K562 (cell line): ENCODE measurements around the gene CHAC1. TPM values are rescaled to one million over a fixed set of nuclear protein-coding genes. Genes with fewer than 3 reads are reported as not detected.
A peak's percentile ranks its signal among the peaks of the same experiment; 100 is the strongest.

Source experiments
- BHLHE40 ChIP-seq: IDR thresholded peaks from 2 replicates; pipeline ENCODE4 v1.6.1; 2011; ENCODE audit warnings: low read length, improper control_type of control experiment
- CBX1 ChIP-seq: sonication (generic); IDR thresholded peaks from 2 replicates; pipeline ENCODE4 v1.6.1; 2016; ENCODE audit warnings: antibody characterized with exemption, low read depth, mild to moderate bottlenecking
- CCAR2 ChIP-seq: fragments of 200-400 bp; formaldehyde crosslinking; IDR thresholded peaks from 2 replicates; pipeline ENCODE4 v1.6.1; 2017; ENCODE audit warnings: mild to moderate bottlenecking, low read depth, low read length
- CHD2 ChIP-seq: IDR thresholded peaks from 2 replicates; pipeline ENCODE4 v1.6.1; 2011; ENCODE audit warnings: low read depth, low read length
- E2F3 ChIP-seq: fragments of 250-450 bp; sonication (Bioruptor Pico); IDR thresholded peaks from 2 replicates; pipeline ENCODE4 v1.4.0; 2020; ENCODE audit warnings: mild to moderate bottlenecking
- FIP1L1 ChIP-seq: fragments of 200-400 bp; formaldehyde crosslinking; IDR thresholded peaks from 2 replicates; pipeline ENCODE4 v1.6.1; 2018; ENCODE audit warnings: mild to moderate bottlenecking, low read depth, low read length; ENCODE audit not compliant: poor library complexity, severe bottlenecking
- HBP1 ChIP-seq: fragments of 450-650 bp; formaldehyde crosslinking; IDR thresholded peaks from 2 replicates; pipeline ENCODE4 v1.4.0; 2022; ENCODE audit warnings: missing genetic modification characterization
- HMG20A ChIP-seq: fragments of 450-650 bp; formaldehyde crosslinking; conservative IDR thresholded peaks from 2 replicates; pipeline ENCODE4 v1.4.0; 2020; ENCODE audit warnings: mild to moderate bottlenecking, mixed read lengths
- MCM2 ChIP-seq: fragments of 450-650 bp; IDR thresholded peaks from 2 replicates; pipeline ENCODE4 v1.6.1; 2017; ENCODE audit warnings: low read depth, mild to moderate bottlenecking
- MNT ChIP-seq, 2 experiments: fragments of 450-650 bp; conservative IDR thresholded peaks; 2 replicates each; pipeline ENCODE4 v1.6.1; 2017; ENCODE audit warnings: mild to moderate bottlenecking in 2 of 2, moderate library complexity in 2 of 2
- NR2C1 ChIP-seq, 2 experiments: fragments of 450-650 bp; IDR thresholded peaks; 2 replicates each; pipeline ENCODE4 v1.6.1; 2017; ENCODE audit warnings: mild to moderate bottlenecking in 2 of 2, antibody characterized with exemption in 1 of 2, inconsistent platforms in 1 of 2, missing compliant biosample characterization in 1 of 2, missing genetic modification characterization in 1 of 2
- RBM14 ChIP-seq: fragments of 200-400 bp; formaldehyde crosslinking; IDR thresholded peaks from 2 replicates; pipeline ENCODE4 v1.6.1; 2018; ENCODE audit warnings: low read depth, mild to moderate bottlenecking, low read length, moderate library complexity, borderline replicate concordance; ENCODE audit not compliant: insufficient read depth
- RBM17 ChIP-seq: fragments of 200-400 bp; formaldehyde crosslinking; IDR thresholded peaks from 2 replicates; pipeline ENCODE4 v1.6.1; 2017; ENCODE audit warnings: low read depth, mild to moderate bottlenecking, low read length, borderline replicate concordance
- SMAD1 ChIP-seq: fragments of 150-350 bp; IDR thresholded peaks from 2 replicates; pipeline ENCODE4 v1.6.1; 2014; ENCODE audit warnings: low read length, low read depth; ENCODE audit not compliant: partially characterized antibody
- SRF ChIP-seq, 2 experiments: fragments of 250-450, 450-650 bp in 1 of 2; sonication (Bioruptor Pico) in 1 of 2; sonication (generic) in 1 of 2; formaldehyde crosslinking; IDR thresholded peaks; 2 replicates each; pipeline versions ENCODE4 v1.5.0 to v1.5.1; 2020 to 2022; ENCODE audit warnings: mild to moderate bottlenecking in 1 of 2, missing genetic modification reagents in 1 of 2
- SRSF9 ChIP-seq: fragments of 200-400 bp; formaldehyde crosslinking; IDR thresholded peaks from 2 replicates; pipeline ENCODE4 v1.6.1; 2017; ENCODE audit warnings: low read depth, low read length, borderline replicate concordance
- ZFP36 ChIP-seq: fragments of 150-350 bp; IDR thresholded peaks from 2 replicates; pipeline ENCODE4 v1.6.1; 2018; ENCODE audit warnings: low read length, low read depth; ENCODE audit not compliant: partially characterized antibody
- ZFP91 ChIP-seq: sonication (generic); formaldehyde crosslinking; IDR thresholded peaks from 2 replicates; pipeline ENCODE4 v1.8.0; 2022; ENCODE audit warnings: mild to moderate bottlenecking, missing genetic modification reagents
- ZNF146 ChIP-seq: IDR thresholded peaks from one replicate; pipeline ENCODE4 v1.6.1; 2018; ENCODE audit warnings: missing compliant biosample characterization; ENCODE audit not compliant: unreplicated experiment
- ZNF41 ChIP-seq: fragments of 250-450 bp; sonication (Bioruptor Pico); conservative IDR thresholded peaks from 2 replicates; pipeline ENCODE4 v1.4.0; 2020; ENCODE audit warnings: mild to moderate bottlenecking
- polyA plus RNA-seq, 8 experiments: library from polyadenylated mRNA; depleted of rRNA in 4 of 8; stranded (reverse) in 5 of 8; unstranded in 3 of 8; fragments of >200 nt; fragmentation: Nextera tagmentation in 2 of 8; fragmentation: Illumina TruSeq in 1 of 8; extraction: Ambion mirVana in 2 of 8; extraction: Trizol in 1 of 8; gene quantifications; 2 replicates each; pipeline versions ENCODE4 v1.2.1 to v1.2.3, GENCODE V29; 2011 to 2014; ENCODE audit warnings: inconsistent platforms in 1 of 8, missing spikeins in 1 of 8
- total RNA-seq, 7 experiments: library from RNA; depleted of rRNA in 6 of 7; stranded (reverse); fragments of >200 nt in 6 of 7; fragmentation: Illumina TruSeq in 2 of 7; extraction: Trizol in 2 of 7; gene quantifications; 2 replicates each; pipeline versions ENCODE4 v1.2.1 to v1.2.3, GENCODE V29; 2011 to 2021; ENCODE audit warnings: low replicate concordance in 1 of 7
- TF ChIP-seq, protein P1 (sequence below): sonication (generic); formaldehyde crosslinking; IDR thresholded peaks from 2 replicates; pipeline ENCODE4 v1.8.1; 2023; ENCODE audit warnings: mild to moderate bottlenecking, missing genetic modification reagents

The CHAC1 gene
- total and polyA plus RNA-seq, 9 of the 15 experiments (the other 6 are each of a cell fraction or from before 2014, with no cell fraction given) = 0.47 to 39.0 (median 7.5) TPM

DNA sequence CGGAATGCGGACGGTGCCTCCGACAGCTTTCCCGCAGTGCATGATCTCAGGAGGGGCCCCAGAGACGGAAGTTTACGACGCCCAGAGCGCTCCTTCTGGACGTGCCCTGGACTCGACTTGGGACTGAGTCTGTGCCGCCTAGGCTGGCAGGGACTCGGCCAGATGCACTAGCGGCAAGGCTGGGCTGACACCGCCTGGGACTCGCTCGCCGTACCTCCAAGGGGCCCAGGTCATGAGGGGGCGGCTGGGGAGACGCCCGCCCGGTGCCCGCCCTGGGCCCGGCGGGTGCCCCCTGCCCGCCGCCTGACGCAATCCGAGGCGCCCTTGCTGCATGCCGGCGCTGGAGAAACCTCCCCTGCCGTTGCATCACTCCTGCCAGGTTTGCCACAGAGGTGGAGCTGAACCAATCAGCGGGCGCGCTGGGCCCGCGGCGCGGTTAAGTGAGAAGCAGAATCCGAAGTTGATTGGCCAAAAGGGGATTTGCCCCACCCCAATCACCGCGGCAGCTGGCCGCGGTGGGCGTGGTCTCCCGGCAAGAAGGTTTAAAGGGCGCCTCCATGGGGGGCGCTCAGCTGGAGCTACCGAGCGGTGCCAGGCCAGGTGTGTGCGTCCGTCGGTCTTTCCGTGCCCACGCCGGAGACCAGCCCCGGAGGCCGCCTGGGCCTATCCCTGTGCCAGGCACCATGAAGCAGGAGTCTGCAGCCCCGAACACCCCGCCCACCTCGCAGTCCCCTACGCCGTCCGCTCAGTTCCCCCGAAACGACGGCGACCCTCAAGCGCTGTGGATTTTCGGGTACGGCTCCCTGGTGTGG, at the start of gene CHAC1 (continued):
- TF ChIP-seq CBX1 = no peak
- no peak for TF ChIP-seq ZNF41
- peak; percentile 57 for TF ChIP-seq SMAD1
- no peak for TF ChIP-seq NR2C1 (IDR thresholded peaks at IDR 0.05)
- no peak for TF ChIP-seq NR2C1 (tag; IDR thresholded peaks at IDR 0.05)
- TF ChIP-seq RBM14 = peak; percentile 56; the same call in 1 of the 2 replicates
- peak; percentile 95 for TF ChIP-seq FIP1L1
- TF ChIP-seq HMG20A (CRISPR knock-in tag) = no peak
- no peak for TF ChIP-seq ZFP36
- no peak for TF ChIP-seq ZNF146
- TF ChIP-seq BHLHE40 = no peak
- peak in 1 of 2 experiments; percentile 66; a peak in 2 of 4 replicates for TF ChIP-seq MNT (conservative IDR thresholded peaks at IDR 0.05)
- TF ChIP-seq RBM17 = no peak
- TF ChIP-seq, protein P1, sequence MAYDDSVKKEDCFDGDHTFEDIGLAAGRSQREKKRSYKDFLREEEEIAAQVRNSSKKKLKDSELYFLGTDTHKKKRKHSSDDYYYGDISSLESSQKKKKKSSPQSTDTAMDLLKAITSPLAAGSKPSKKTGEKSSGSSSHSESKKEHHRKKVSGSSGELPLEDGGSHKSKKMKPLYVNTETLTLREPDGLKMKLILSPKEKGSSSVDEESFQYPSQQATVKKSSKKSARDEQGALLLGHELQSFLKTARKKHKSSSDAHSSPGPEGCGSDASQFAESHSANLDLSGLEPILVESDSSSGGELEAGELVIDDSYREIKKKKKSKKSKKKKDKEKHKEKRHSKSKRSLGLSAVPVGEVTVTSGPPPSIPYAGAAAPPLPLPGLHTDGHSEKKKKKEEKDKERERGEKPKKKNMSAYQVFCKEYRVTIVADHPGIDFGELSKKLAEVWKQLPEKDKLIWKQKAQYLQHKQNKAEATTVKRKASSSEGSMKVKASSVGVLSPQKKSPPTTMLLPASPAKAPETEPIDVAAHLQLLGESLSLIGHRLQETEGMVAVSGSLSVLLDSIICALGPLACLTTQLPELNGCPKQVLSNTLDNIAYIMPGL (CRISPR knock-in tag) = no peak
- peak; percentile 47; the same call in 1 of the 2 replicates for TF ChIP-seq ZFP91
- no peak for TF ChIP-seq HBP1 (CRISPR knock-in tag)
- no peak for TF ChIP-seq E2F3 (CRISPR knock-in tag)
- TF ChIP-seq CCAR2 = no peak
- TF ChIP-seq MCM2 = no peak
- no peak for TF ChIP-seq SRF (CRISPR knock-in tag; IDR thresholded peaks at IDR 0.05)
- no peak for TF ChIP-seq SRSF9
- TF ChIP-seq CHD2 = no peak
